ENCODE data around the gene TAF13. TPM values are rescaled to one million over a fixed set of nuclear protein-coding genes. Genes with fewer than 3 reads are reported as not detected.

TAF13 gene
- total and polyA plus RNA-seq, 2 experiments from 2014 or later, result 93.2 to 197 TPM

DNA sequence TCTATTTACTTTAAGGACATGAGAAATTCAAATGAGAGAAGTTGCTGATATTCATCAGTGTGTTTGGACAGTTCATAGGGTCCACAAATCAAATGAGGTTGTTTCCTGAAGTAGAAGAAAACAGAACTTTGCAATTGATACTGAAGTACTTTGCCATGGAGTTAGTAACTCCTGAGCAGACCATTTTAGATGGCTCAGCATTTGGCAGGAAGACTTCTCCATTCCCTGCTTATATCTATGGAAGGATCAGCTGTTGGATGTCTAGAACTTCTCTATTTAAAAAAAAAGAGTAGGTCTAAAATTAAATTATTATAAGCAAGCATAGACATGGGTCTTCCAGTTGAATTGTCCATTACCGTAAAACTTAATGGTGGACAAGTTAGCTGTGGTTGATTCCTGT is 19.8 kb upstream of the TAF13 start:
- Histone ChIP-seq H3K9me3 (ENCODE audit: low read depth) (no peaks in the 10 kb centered on the region), H3K4me1 (ENCODE audit: insufficient read depth) (peaks cover 20% of the 10 kb centered on the region), H3K4me3 (no peak overlapping the region), H3K9me2 (ENCODE audit: insufficient read depth) (no peaks in the 10 kb centered on the region), H3K27me3 (replicated peaks; ENCODE audit: insufficient read depth) (no peaks in the 10 kb centered on the region), H3F3A (ENCODE audit: insufficient read depth) (peaks cover 41% of the 10 kb centered on the region), H3K27ac (no peak overlapping the region), H3K36me3 (ENCODE audit: low read depth) (peaks cover 31% of the 10 kb centered on the region), H3K79me2 (ENCODE audit: insufficient read depth) (peaks cover 72% of the 10 kb centered on the region), H2AFZ (no peak overlapping the region), H3K9ac (no peak overlapping the region; the same call in 1 of the 2 replicates), H3K4me2 (ENCODE audit: unreplicated experiment) (no peak overlapping the region), H4K20me1 (ENCODE audit: insufficient read depth) (no peaks in the 10 kb centered on the region)
- in situ Hi-C loops (cut with MboI), result no loop called here
- WGBS, 2 experiments (ENCODE audit: low coverage in 1 of 2, low lambda C conversion rate in 2 of 2, missing lambda C conversion rate in 2 of 2), result 96 to 97% methylated on average over 1 of the region's 1 CpG
- TF ChIP-seq EZH2phosphoT487 (IDR thresholded peaks at IDR 0.05; ENCODE audit: insufficient read depth, low read depth) (no peak), EZH2 (IDR thresholded peaks at IDR 0.05; ENCODE audit: insufficient read depth, poor library complexity, severe bottlenecking) (no peak)
- DNase-seq, result no peak

DNA sequence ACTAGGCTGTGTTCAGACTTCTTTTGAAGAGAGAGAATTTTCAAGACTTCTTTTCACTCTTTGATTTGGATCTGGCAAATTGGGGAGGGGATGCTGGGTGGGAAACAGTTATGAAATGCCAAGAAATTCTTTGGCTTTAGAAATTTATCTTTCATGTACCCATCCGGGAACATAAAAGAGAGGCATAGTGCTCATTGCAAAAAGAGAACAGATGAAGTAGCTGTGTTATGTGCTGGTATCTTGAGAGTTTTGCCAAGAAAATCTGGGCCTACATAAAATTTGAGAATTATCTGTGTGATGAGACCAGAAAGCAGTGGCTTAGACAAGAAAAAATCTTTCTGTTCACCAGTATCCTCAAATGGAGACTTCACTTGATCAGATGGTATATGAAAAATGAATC is 19.1 kb upstream of the TAF13 start:
- H3K9ac ChIP-seq, result peak overlapping the region; percentile 17; the same call in 1 of the 2 replicates

DNA sequence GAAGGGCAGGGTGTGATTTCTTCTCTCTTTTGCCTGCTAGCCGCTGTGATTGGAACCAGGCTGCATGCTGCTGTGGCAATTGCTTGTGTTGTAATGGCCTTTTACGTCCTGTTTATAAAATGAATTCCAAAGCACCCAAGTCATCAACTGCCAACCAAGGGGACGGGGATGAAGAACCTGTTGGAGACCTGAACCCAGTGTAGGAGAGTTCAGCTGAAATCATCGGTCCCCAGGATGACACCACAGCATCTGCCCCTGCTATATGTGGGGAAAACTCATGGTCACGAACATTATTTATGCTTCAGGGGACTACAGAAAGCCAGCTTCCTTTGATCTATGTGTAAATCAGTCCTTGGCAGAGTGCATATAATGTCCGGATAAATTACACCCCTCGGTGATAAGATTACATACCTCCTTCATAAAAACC is 18.6 kb upstream of the TAF13 start:
- no peaks in the 10 kb centered on the region for H4K20me1 ChIP-seq (ENCODE audit: insufficient read depth)
- H3K4me3 ChIP-seq, result no peak overlapping the region
- no peaks in the 10 kb centered on the region for H3K27me3 ChIP-seq (replicated peaks; ENCODE audit: insufficient read depth)
- DNase-seq, result peak; percentile 47
- no peaks in the 10 kb centered on the region for H3K9me2 ChIP-seq (ENCODE audit: insufficient read depth)
- H3K4me2 ChIP-seq (ENCODE audit: unreplicated experiment), result no peak overlapping the region
- no peaks in the 10 kb centered on the region for H3K9me3 ChIP-seq (ENCODE audit: low read depth)
- 0 out of 2 replicates have a peak overlapping the region, but pooled peaks have one; percentile 17 for H3K9ac ChIP-seq
- H3K79me2 ChIP-seq (ENCODE audit: insufficient read depth), result peaks cover 75% of the 10 kb centered on the region
- peaks cover 20% of the 10 kb centered on the region for H3K4me1 ChIP-seq (ENCODE audit: insufficient read depth)
- TF ChIP-seq EZH2 (IDR thresholded peaks at IDR 0.05; ENCODE audit: insufficient read depth, poor library complexity, severe bottlenecking), result no peak
- TF ChIP-seq EZH2phosphoT487 (IDR thresholded peaks at IDR 0.05; ENCODE audit: insufficient read depth, low read depth), result no peak
- H3F3A ChIP-seq (ENCODE audit: insufficient read depth), result peaks cover 41% of the 10 kb centered on the region
- WGBS, 2 experiments (ENCODE audit: low coverage in 1 of 2, low lambda C conversion rate in 2 of 2, missing lambda C conversion rate in 2 of 2), result 68 to 70% methylated on average over 7 of the region's 7 CpGs
- H3K27ac ChIP-seq, result no peak overlapping the region; the same call in 1 of the 2 replicates
- in situ Hi-C loops (cut with MboI), result no loop called here
- no peak overlapping the region for H2AFZ ChIP-seq
- H3K36me3 ChIP-seq (ENCODE audit: low read depth), result peaks cover 31% of the 10 kb centered on the region

More for the DNA sequence above, 19.1 kb upstream of the TAF13 start:
- Histone ChIP-seq H3K79me2 (ENCODE audit: insufficient read depth) (peaks cover 70% of the 10 kb centered on the region), H3F3A (ENCODE audit: insufficient read depth) (peaks cover 41% of the 10 kb centered on the region), H3K4me3 (no peak overlapping the region), H3K27me3 (replicated peaks; ENCODE audit: insufficient read depth) (no peaks in the 10 kb centered on the region), H3K4me1 (ENCODE audit: insufficient read depth) (peaks cover 20% of the 10 kb centered on the region), H4K20me1 (ENCODE audit: insufficient read depth) (no peaks in the 10 kb centered on the region), H3K4me2 (ENCODE audit: unreplicated experiment) (no peak overlapping the region), H3K9me2 (ENCODE audit: insufficient read depth) (no peaks in the 10 kb centered on the region), H3K36me3 (ENCODE audit: low read depth) (peaks cover 31% of the 10 kb centered on the region), H2AFZ (no peak overlapping the region), H3K27ac (no peak overlapping the region; the same call in 1 of the 2 replicates), H3K9me3 (ENCODE audit: low read depth) (no peaks in the 10 kb centered on the region)
- in situ Hi-C loops (cut with MboI), result no loop called here
- TF ChIP-seq EZH2phosphoT487 (IDR thresholded peaks at IDR 0.05; ENCODE audit: insufficient read depth, low read depth) (no peak), EZH2 (IDR thresholded peaks at IDR 0.05; ENCODE audit: insufficient read depth, poor library complexity, severe bottlenecking) (no peak)
- DNase-seq, result no peak
- 19 to 50% methylated on average over 1 of the region's 1 CpG for WGBS, 2 experiments (ENCODE audit: low coverage in 1 of 2, low lambda C conversion rate in 2 of 2, missing lambda C conversion rate in 2 of 2)

DNA sequence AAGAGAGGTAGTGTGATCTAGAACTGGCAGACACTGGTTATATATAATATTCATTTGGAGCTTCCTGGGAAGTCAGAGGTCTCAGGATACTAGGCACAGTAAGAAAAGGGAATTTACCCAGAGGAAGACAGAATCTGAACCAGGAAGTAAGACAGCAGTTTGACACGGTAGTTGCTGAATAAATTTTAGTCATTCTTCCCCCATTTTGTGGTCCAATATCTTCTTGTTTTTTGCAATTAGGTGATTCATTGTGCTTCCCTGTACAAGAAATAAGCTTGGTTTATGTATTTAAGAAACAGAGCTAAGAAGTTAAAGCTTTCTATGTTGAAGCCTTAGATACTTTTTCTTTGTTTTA is 16.0 kb upstream of the TAF13 start:
- Histone ChIP-seq H3K79me2 (ENCODE audit: insufficient read depth) (peaks cover 71% of the 10 kb centered on the region), H3F3A (ENCODE audit: insufficient read depth) (peaks cover 41% of the 10 kb centered on the region)
- in situ Hi-C loops (cut with MboI), result no loop called here

More for the DNA sequence above, 16.0 kb upstream of the TAF13 start:
- Histone ChIP-seq H4K20me1 (ENCODE audit: insufficient read depth) (no peaks in the 10 kb centered on the region), H3K9me2 (ENCODE audit: insufficient read depth) (no peaks in the 10 kb centered on the region), H3K36me3 (ENCODE audit: low read depth) (peaks cover 31% of the 10 kb centered on the region), H3K4me3 (peak overlapping the region; percentile 92), H3K4me1 (ENCODE audit: insufficient read depth) (peaks cover 20% of the 10 kb centered on the region), H3K9ac (peak overlapping the region; percentile 97), H3K27me3 (replicated peaks; ENCODE audit: insufficient read depth) (no peaks in the 10 kb centered on the region), H3K4me2 (ENCODE audit: unreplicated experiment) (peak overlapping the region; percentile 94), H3K9me3 (ENCODE audit: low read depth) (no peaks in the 10 kb centered on the region), H3K27ac (peak overlapping the region; percentile 97), H2AFZ (peak overlapping the region; percentile 99; the same call in 1 of the 2 replicates)
- WGBS, 2 experiments (ENCODE audit: low coverage in 1 of 2, low lambda C conversion rate in 2 of 2, missing lambda C conversion rate in 2 of 2), result 0 to 3% methylated on average over 1 of the region's 1 CpG
- no peak for TF ChIP-seq EZH2phosphoT487 (IDR thresholded peaks at IDR 0.05; ENCODE audit: insufficient read depth, low read depth)
- no peak for TF ChIP-seq EZH2 (IDR thresholded peaks at IDR 0.05; ENCODE audit: insufficient read depth, poor library complexity, severe bottlenecking)
- DNase-seq, result peak; percentile 79
